Measurements from ENCODE around the gene CLK2.

Gene CLK2
- total RNA-seq = 7.9 to 37.6 (median 28.4) reads per million in 17 experiments

GRCh38 chr1:155273343-155274245 is at the start of gene CLK2:
TSS of gene CLK2 (minus strand) at chr1:155273504. CDS start at chr1:155270977, 2,527 bp downstream.
- peak; percentile 97 to 99 (median 98) for DNase-seq

GRCh38 chr1:155322571-155322952 is 49.3 kb upstream of the CLK2 start:
- peak; percentile 4 to 48 (median 35) for DNase-seq

DNA sequence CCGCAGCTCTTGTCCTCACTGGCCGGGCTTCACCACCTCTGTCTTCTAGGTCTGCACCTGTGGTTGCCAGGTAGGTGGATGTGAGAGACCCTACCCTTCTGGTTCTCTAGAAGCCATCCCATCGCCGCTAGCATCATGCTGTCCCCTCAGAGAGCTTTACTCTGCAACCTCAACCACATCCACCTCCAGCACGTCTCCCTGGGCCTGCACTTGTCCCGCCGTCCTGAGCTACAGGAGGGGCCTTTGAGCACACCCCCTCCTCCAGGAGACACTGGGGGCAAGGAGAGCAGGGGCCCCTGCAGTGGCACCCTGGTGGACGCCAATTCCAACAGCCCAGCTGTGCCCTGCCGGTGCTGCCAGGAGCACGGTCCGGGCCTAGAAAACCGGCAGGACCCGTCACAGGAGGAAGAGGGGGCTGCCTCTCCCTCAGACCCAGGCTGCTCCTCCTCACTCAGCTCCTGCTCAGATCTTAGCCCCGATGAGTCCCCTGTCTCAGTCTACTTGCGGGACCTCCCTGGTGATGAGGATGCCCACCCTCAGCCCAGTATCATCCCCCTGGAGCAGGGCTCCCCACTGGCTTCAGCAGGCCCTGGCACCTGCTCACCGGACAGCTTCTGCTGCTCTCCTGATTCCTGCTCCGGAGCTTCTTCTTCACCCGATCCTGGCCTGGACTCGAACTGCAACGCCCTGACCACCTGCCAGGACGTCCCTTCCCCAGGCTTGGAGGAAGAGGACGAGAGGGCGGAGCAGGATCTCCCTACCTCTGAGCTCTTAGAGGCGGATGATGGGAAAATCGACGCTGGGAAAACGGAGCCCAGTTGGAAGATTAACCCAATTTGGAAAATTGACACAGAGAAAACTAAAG is 48.6 kb upstream of the CLK2 start:
- DNase-seq = no peak

- peak; percentile 48 to 79 (median 64) for DNase-seq
These were observed 47.6 kb upstream of the CLK2 start, which contains the start of gene RUSC1 for GRCh38 chr1:155320661-155321617. TSS of gene RUSC1 (plus strand) at chr1:155320894. CDS start at chr1:155321774, 880 bp downstream.

- DNase-seq = peak in 2 of 4 experiments; percentile 13 to 24
These were observed 46.9 kb upstream of the CLK2 start for GRCh38 chr1:155320252-155320651.

GRCh38 chr1:155319536-155319935 is 46.2 kb upstream of the CLK2 start:
- no peak for DNase-seq

- DNase-seq = no peak
These were observed 44.8 kb upstream of the CLK2 start for GRCh38 chr1:155318082-155318481.

- no peak for DNase-seq
These were observed 43.6 kb upstream of the CLK2 start for GRCh38 chr1:155316922-155317321.

DNA sequence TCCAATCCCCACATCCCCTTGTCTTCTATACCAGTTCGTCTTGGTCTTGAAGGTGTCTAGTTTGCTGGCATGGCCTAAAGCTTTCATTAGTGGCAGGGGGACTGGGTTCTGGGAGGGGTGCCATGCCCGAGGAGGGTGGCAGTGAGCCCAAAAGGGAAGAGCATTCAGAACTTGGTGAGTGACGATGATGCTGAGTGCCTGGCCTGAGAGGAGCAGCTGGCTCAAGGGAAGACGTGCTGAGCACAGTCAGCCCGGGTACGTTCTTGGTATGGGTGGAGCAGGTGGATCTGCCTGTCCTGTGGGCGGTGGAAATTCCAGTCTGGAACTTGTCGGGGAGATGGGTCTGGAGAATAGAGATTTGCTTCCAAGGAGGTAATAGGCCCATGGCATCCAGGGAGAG is 40.0 kb upstream of the CLK2 start:
- DNase-seq = no peak

DNA sequence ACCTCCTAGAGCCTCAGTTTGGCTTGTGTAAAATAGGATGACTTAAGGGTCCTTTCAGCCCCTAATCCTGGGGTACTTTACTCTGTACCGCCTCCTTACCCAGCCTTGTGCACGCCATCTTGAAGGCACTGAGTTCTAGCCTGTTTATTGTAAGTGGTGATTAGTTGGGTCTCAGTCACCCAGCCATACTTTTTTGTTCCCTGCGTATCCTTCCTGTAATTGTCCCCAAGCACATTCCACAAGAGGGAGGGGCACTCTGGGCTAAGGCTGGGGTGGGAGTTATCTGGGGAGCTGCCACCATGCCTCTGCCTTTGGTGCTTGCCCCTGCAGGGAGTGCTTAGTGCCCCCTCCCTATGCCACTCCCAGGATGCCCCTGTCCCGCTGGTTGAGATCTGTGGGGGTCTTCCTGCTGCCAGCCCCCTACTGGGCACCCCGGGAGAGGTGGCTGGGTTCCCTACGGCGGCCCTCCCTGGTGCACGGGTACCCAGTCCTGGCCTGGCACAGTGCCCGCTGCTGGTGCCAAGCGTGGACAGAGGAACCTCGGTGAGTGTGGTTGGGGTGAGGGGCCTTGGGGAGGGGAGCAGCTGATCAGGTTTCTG is 36.2 kb upstream of the CLK2 start:
- peak; percentile 11 to 50 (median 24) for DNase-seq

GRCh38 chr1:155308493-155309422 is 35.5 kb upstream of the CLK2 start, which contains the start of gene FDPS:
TSS of gene FDPS (plus strand) at chr1:155308866. CDS start at chr1:155309790, 924 bp downstream.
- peak; percentile 99 for DNase-seq

DNA sequence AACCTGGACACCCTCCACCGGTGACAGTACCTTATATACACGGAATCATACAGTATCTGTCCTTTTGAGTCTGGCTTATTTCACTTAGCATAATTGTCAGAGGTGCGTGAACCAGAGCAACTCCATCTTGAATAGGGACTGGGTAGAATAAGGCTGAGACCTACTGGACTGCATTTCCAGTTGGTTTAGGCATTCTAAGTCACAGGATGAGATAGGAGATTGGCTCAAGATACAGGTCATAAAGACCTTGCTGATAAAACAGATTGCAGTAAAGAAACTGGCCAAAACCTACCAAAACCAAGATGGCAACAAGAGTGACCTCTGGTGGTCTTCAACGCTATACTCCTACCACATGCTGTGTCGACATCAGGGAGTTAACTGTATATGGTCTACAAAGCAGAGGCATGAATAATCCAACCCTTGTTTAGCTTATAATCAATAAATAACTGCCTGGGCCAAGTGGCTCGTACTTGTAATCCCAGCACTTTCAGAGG is 34.0 kb upstream of the CLK2 start:
- peak; percentile 17 to 56 (median 46) for DNase-seq

DNA sequence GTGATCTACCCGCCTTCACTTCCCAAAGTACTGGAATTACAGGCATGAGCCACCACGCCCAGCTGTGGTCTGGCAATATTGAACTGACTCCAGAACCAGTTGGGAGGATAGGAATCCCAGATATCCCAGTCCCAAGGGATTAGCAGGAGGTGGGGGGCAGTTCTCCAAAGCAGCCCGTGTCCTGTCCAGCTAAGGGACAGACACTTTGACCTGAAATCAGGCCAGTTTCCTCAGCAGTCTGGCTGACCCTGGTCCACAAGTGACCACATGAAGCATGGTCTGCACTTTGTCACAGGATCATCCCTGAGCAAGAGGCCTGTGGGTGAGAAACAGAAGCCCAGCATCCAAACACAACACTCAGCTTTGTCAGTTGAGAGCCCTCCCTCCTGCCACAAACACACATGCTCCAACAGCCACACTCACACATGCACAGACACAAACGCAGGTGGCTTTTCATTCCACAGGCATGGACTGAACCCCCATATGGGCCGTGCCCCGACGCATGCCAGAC is 32.6 kb upstream of the CLK2 start:
- DNase-seq = no peak

DNA sequence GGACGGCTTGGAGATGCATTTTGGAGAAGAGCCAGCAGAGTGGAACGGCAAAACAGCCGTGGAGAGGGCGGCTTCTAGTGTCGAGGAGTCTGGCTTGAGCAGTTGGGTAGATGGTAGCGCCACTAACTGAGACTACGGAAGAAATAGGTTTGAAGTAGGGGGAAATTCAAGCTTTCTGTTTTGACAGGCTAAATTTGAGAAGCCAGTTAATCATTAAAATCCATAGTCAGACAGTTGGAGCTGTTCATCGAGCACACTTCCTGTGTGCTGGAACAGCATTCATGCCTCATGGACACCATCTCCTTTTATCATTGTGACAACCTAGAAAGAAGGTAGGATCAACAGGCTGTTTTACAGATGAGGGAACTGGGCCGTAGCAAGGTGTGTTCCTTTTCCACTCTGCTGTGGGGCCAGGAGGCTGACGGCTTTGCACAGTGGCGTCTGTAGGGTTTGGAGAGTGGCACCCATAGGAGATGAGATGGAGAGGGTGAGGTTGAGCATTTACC is 31.3 kb upstream of the CLK2 start:
- DNase-seq = no peak

DNA sequence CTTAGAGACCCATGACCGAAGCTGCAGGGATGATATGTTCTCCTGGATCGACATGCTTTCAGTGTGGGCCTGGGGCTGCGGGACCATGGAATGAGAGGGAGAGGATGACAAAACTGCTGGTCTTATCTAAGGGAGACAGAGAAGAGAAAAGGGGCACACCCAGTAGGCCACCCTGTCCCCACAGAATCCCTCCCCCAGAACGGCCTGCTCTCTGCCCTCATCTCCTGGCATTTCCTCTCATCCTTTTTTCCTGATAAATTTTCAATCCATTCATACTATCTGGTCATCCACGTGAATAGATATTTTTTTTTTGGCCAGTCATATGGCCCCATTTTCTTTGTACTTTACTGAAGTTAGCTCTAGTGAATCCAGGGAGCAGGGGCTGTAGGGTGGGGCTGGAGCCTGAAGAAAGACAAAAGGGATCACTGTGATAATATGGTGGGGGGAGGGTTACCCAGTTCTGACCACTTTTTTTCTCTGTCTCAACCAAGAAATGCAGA is 28.1 kb upstream of the CLK2 start, which contains the start of gene PKLR:
PKLR (minus strand) TSS at position 97 of the 500 bp plus-strand sequence; CDS start at position 54, 43 bp downstream.
- DNase-seq = no peak

GRCh38 chr1:155300553-155301329 is 27.4 kb upstream of the CLK2 start:
- DNase-seq = no peak

DNA sequence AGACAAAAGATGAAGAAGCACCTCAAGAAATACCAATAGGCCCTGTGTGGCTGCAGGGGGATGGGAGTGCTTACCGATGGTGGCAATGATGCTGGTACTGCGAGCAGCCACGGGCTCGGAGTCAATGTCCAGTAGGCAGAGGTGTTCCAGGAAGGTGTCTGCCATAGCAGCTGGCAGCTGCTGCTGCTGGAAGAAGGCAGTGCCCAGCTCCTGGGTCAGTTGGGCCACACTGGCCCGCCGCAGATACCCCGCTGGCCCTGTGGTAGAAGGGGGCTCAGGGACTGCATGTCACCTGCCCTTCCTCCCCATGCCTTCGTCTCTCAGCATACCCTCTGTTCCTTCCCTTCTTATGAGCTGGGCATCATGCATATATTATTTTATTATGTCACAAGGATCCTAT is 26.7 kb upstream of the CLK2 start:
- DNase-seq = no peak

DNA sequence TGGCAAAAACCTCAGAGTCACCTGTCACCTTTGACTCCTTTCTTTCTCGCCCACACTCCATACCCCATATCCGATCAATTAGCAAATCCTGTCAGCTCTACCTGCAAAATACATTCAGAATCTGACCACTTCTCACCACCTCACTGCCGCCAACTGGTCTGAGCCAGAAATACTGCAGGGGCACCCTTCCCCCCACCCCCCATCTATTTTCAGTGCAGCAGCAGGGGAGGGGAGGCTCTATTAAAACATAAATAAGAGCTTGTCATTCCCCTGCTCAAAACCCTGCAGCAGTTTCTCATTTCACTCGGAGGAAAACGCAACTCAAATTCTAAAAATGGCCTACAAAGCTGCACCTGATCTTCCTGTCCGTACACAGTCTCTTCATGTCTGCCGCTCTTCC is 24.1 kb upstream of the CLK2 start:
- DNase-seq = no peak
